H9 (cell line): ENCODE measurements around the gene TMTC1. TPM values are rescaled to one million over a fixed set of nuclear protein-coding genes. Genes with fewer than 3 reads are reported as not detected.
A peak's percentile ranks its signal among the peaks of the same experiment; 100 is the strongest.

Experiments
- DNase-seq: peaks from one replicate; pipeline ENCODE4 v3.0.0-alpha.2; 2017
- H2AFZ ChIP-seq: one replicate; pipeline ENCODE4 v1.6.1; 2013; ENCODE audit warnings: mild to moderate bottlenecking, low read length, control low read depth, moderate library complexity
- H2AK5ac ChIP-seq: 2 replicates; pipeline ENCODE4 v1.6.1; 2013; ENCODE audit warnings: low read length, control low read depth, mixed read lengths; ENCODE audit not compliant: insufficient read length
- H2BK120ac ChIP-seq: one replicate; pipeline ENCODE4 v1.6.1; 2013; ENCODE audit warnings: low read depth, mild to moderate bottlenecking, low read length, control low read depth, inconsistent platforms; ENCODE audit not compliant: poor library complexity, severe bottlenecking
- H2BK12ac ChIP-seq: 2 replicates; pipeline ENCODE4 v1.6.1; 2013; ENCODE audit warnings: low read length, control low read depth, mixed read lengths, low read depth; ENCODE audit not compliant: insufficient read length
- H2BK15ac ChIP-seq: 2 replicates; pipeline ENCODE4 v1.6.1; 2013; ENCODE audit warnings: low read depth, low read length, control low read depth
- H2BK20ac ChIP-seq: one replicate; pipeline ENCODE4 v1.6.1; 2013; ENCODE audit warnings: low read depth, mild to moderate bottlenecking, low read length, control low read depth, inconsistent platforms; ENCODE audit not compliant: poor library complexity, severe bottlenecking
- H2BK5ac ChIP-seq: 2 replicates; pipeline ENCODE4 v1.6.1; 2013; ENCODE audit warnings: low read length, control low read depth, mixed read lengths; ENCODE audit not compliant: insufficient read length
- H3K14ac ChIP-seq: 2 replicates; pipeline ENCODE4 v1.6.1; 2013; ENCODE audit warnings: low read length, control low read depth; ENCODE audit not compliant: insufficient read depth
- H3K18ac ChIP-seq: 2 replicates; pipeline ENCODE4 v1.6.1; 2013; ENCODE audit warnings: low read depth, mild to moderate bottlenecking, mixed read lengths, low read length, control low read depth; ENCODE audit not compliant: insufficient read length
- H3K23ac ChIP-seq: 2 replicates; pipeline ENCODE4 v1.6.1; 2013; ENCODE audit warnings: low read length, control low read depth, mixed read lengths, low read depth; ENCODE audit not compliant: insufficient read length
- H3K23me2 ChIP-seq: 2 replicates; pipeline ENCODE4 v1.6.1; 2013; ENCODE audit warnings: low read depth, mild to moderate bottlenecking, mixed read lengths, low read length, control low read depth; ENCODE audit not compliant: insufficient read length, poor library complexity, severe bottlenecking
- H3K27ac ChIP-seq: 2 replicates; pipeline ENCODE4 v1.5.1; 2013; ENCODE audit warnings: low read length, control low read depth, mixed read lengths, low read depth; ENCODE audit not compliant: insufficient read length
- H3K27me3 ChIP-seq: 2 replicates; pipeline ENCODE4 v1.6.1; 2013; ENCODE audit warnings: low read length, control low read depth, inconsistent platforms; ENCODE audit not compliant: insufficient read depth
- H3K4ac ChIP-seq: 2 replicates; pipeline ENCODE4 v1.6.1; 2013; ENCODE audit warnings: low read depth, mild to moderate bottlenecking, control low read depth, inconsistent platforms, low read length, moderate library complexity
- H3K4me1 ChIP-seq: 2 replicates; pipeline ENCODE4 v1.6.1; 2013; ENCODE audit warnings: low read length, control low read depth, inconsistent platforms; ENCODE audit not compliant: insufficient read depth
- H3K4me2 ChIP-seq: 2 replicates; pipeline ENCODE4 v1.6.1; 2013; ENCODE audit warnings: low read length, control low read depth, mixed read lengths; ENCODE audit not compliant: insufficient read length, insufficient read depth
- H3K56ac ChIP-seq: 2 replicates; pipeline ENCODE4 v1.6.1; 2013; ENCODE audit warnings: low read depth, mild to moderate bottlenecking, mixed read lengths, low read length, control low read depth; ENCODE audit not compliant: insufficient read length
- H3K79me1 ChIP-seq: 2 replicates; pipeline ENCODE4 v1.6.1; 2013; ENCODE audit warnings: low read depth, mild to moderate bottlenecking, moderate library complexity, low read length, control low read depth, inconsistent platforms; ENCODE audit not compliant: insufficient read depth, poor library complexity, severe bottlenecking
- H3K79me2 ChIP-seq: 2 replicates; pipeline ENCODE4 v1.6.1; 2013; ENCODE audit warnings: low read length, control low read depth, inconsistent platforms; ENCODE audit not compliant: insufficient read depth
- H3K9ac ChIP-seq: 2 replicates; pipeline ENCODE4 v1.6.1; 2013; ENCODE audit warnings: low read length, control low read depth, mixed read lengths; ENCODE audit not compliant: insufficient read length; ENCODE audit errors: extremely low read depth
- H3K9me3 ChIP-seq: one replicate; pipeline ENCODE4 v1.6.1; 2013; ENCODE audit warnings: low read depth, low read length, inconsistent platforms; ENCODE audit not compliant: control insufficient read depth
- H3T11ph ChIP-seq: one replicate; pipeline ENCODE4 v1.6.1; 2013; ENCODE audit warnings: mild to moderate bottlenecking, low read length, control low read depth, inconsistent platforms
- H4K20me1 ChIP-seq: one replicate; pipeline ENCODE4 v1.6.1; 2013; ENCODE audit not compliant: control insufficient read depth, insufficient read length, insufficient read depth
- H4K5ac ChIP-seq: 2 replicates; pipeline ENCODE4 v1.6.1; 2013; ENCODE audit warnings: low read depth, mild to moderate bottlenecking, mixed read lengths, low read length, control low read depth; ENCODE audit not compliant: insufficient read length
- H4K8ac ChIP-seq: replicated peaks from 2 replicates; pipeline ENCODE4 v1.6.1; 2013; ENCODE audit warnings: low read length, control low read depth, mixed read lengths, low read depth; ENCODE audit not compliant: insufficient read length
- H4K91ac ChIP-seq: 2 replicates; pipeline ENCODE4 v1.6.1; 2013; ENCODE audit warnings: low read depth, mild to moderate bottlenecking, moderate library complexity, mixed read lengths, low read length, control low read depth; ENCODE audit not compliant: insufficient read length
- H3K27ac Mint-ChIP-seq, 3 experiments: 2 replicates in 2 of 3; 3 replicates in 1 of 3; pipeline ENCODE4 v1.8.0; 2020 to 2021; ENCODE audit warnings: mixed read lengths in 3 of 3, mild to moderate bottlenecking in 1 of 3, moderate library complexity in 1 of 3
- H3K27me3 Mint-ChIP-seq: 2 replicates; pipeline ENCODE4 v1.8.0; 2021; ENCODE audit warnings: low read depth, mild to moderate bottlenecking, moderate library complexity, mixed read lengths
- H3K36me3 Mint-ChIP-seq, 3 experiments: 2 replicates in 2 of 3; 3 replicates in 1 of 3; pipeline ENCODE4 v1.8.0; 2020 to 2021; ENCODE audit warnings: low read depth in 3 of 3, mixed read lengths in 3 of 3; ENCODE audit not compliant: insufficient read depth in 1 of 3
- H3K4me1 Mint-ChIP-seq, 2 experiments: 2 replicates each; pipeline ENCODE4 v1.8.0; 2020; ENCODE audit warnings: mixed read lengths in 2 of 2
- H3K4me3 Mint-ChIP-seq, 2 experiments: 2 replicates in 1 of 2; 3 replicates in 1 of 2; pipeline ENCODE4 v1.8.0; 2020 to 2021; ENCODE audit warnings: mild to moderate bottlenecking in 2 of 2, mixed read lengths in 2 of 2, moderate library complexity in 1 of 2
- H3K9me3 Mint-ChIP-seq, 2 experiments: 2 replicates in 1 of 2; 3 replicates in 1 of 2; pipeline ENCODE4 v1.8.0; 2020; ENCODE audit warnings: mild to moderate bottlenecking in 2 of 2, mixed read lengths in 2 of 2, moderate library complexity in 1 of 2
- CTCF ChIP-seq: fragments of 200-600 bp; sonication (generic); conservative IDR thresholded peaks from 3 replicates; pipeline ENCODE4 v1.8.0; 2021; ENCODE audit warnings: antibody characterized with exemption, mild to moderate bottlenecking
- WGBS: extraction: QIAGEN DNeasy Blood & Tissue Kit; methylation state at CpG from one replicate; pipeline ENCODE4 v1.1.7; 2013; ENCODE audit warnings: missing lambda C conversion rate, low lambda C conversion rate, mixed read lengths; ENCODE audit not compliant: insufficient read length; ENCODE audit errors: extremely low coverage; 5-methylcytosine and 5-hydroxymethylcytosine counted together
- total RNA-seq: library from RNA; stranded (reverse); gene quantifications from 2 replicates; pipeline ENCODE4 v1.2.1, GENCODE V29; 2021

The TMTC1 gene
- total RNA-seq, 1 experiment from 2014 or later: 16.1 TPM

- Histone ChIP-seq H2BK20ac (no peak overlapping the region), H3K4ac (no peak overlapping the region), H3K56ac (no peak overlapping the region), H2BK120ac (no peak overlapping the region), H3K79me2 (no peaks in the 10 kb centered on the region), H4K20me1 (no peaks in the 10 kb centered on the region), H2AFZ (no peak overlapping the region), H2BK15ac (no peak overlapping the region), H3K4me1 (peaks cover 4% of the 10 kb centered on the region; the same call in 1 of the 2 replicates), H3K27me3 (no peaks in the 10 kb centered on the region), H2BK5ac (no peak overlapping the region), H4K91ac (no peak overlapping the region), H3K23me2 (no peaks in the 10 kb centered on the region), H3K4me2 (no peak overlapping the region), H2BK12ac (no peak overlapping the region), H2AK5ac (no peak overlapping the region), H3K9me3 (no peaks in the 10 kb centered on the region), H4K8ac (no peak overlapping the region), H3T11ph (no peak overlapping the region), H3K9ac (no peak overlapping the region), H4K5ac (no peak overlapping the region), H3K14ac (no peak overlapping the region), H3K18ac (no peak overlapping the region), H3K23ac (no peak overlapping the region), H3K27ac (no peak overlapping the region), H3K79me1 (no peaks in the 10 kb centered on the region)
- peaks cover 0 to 6% (median 0%) of the 10 kb centered on the region in 3 experiments; a peak in 2 of 7 replicates for H3K36me3 Mint-ChIP-seq
- H3K27me3 Mint-ChIP-seq: no peaks in the 10 kb centered on the region
- H3K4me1 Mint-ChIP-seq: peaks cover 16 to 17% of the 10 kb centered on the region in 2 experiments
- peak overlapping the region; percentile 18 to 95 (median 45); a peak in 5 of 7 replicates for H3K27ac Mint-ChIP-seq
- H3K4me3 Mint-ChIP-seq: no peak overlapping the region
- peak; percentile 17; the same call in 1 of the 3 replicates for TF ChIP-seq CTCF
- DNase-seq: peak; percentile 48
- no peaks in the 10 kb centered on the region for H3K9me3 Mint-ChIP-seq
- no CpG with 5 or more reads among the region's 2 CpGs for WGBS
Measured at GRCh38 chr12:29546000-29546399, 237.7 kb downstream of the TMTC1 start.
